Measurements from ENCODE around the gene SLC1A7.

The SLC1A7 gene

DNA sequence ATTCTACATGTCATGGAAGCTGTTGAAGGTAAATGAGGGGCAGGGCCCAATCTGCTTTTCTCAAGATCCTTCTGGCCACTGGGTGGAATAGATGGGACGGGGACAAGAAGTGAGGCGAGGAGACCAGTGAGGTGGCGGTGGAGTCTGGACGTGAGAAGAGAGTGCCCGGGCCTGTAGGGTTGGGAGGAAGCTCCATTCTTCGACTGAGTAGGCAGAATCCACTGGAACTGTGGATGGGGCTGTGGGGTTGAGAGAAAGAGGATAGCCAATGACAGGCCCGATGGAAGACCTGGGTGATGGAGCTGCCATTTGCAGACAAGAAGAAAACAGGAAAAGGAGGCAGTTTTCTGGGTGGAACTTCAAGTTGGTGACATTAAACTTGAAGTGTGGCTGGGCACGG lies 10.3 kb downstream of the SLC1A7 start:
- DNase-seq, result no peak

DNA sequence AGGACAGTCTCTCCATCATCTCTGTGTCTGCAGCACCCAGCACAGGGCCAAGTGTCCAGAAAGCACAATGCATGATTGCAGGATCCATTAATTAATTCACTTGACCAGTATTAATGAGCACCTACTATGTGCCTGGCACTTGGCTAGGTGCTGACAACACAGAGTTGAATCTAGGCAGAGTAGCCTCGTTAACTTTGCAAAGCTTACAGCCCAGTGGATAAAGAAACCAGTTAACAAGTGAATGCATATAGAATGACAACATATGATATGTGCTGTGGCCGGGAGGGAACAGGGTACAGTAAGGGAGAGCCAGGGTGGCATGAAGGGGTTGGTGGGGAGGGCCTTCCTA lies 10.9 kb downstream of the SLC1A7 start:
- DNase-seq, result peak; percentile 35

DNA sequence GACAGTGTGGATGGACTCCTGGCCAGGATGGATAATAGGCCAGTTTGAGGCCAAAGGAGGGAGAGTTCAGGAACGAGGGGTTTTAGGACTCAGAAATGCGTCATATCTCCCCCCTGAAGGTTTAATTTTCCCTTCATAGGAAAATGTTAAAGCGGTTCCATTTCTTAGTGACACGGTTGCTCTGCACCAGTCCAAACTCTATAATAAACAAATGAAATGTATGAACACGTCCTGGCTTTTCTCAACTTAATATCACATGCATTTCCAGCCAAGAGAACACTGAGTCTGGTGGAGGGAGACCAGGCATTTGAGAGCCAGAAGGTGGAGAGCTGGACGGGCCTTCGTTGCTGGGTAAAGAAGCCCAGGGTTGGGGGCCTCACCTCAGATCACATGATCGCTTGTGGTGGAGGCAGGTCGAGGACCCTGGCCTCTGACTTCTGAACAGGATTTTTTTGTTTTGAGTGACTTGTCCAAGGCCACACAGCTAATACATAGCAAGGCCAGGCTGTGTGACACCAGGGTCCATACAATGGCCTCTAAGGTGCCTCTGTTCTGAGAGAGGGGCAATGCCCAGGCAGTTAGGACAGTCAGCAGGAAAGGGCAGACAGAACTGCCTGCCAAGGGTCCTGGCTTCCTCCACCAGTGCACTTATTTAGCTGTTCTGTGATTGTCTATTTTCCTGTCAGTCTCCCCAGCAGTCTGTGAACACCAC lies 11.4 kb downstream of the SLC1A7 start:
- DNase-seq, result no peak

GRCh38 chr1:53130598-53130877 lies 11.9 kb downstream of the SLC1A7 start:
- peak; percentile 30 for DNase-seq

- peak; percentile 34 for DNase-seq
These were observed 12.4 kb downstream of the SLC1A7 start for GRCh38 chr1:53129891-53130597.

DNA sequence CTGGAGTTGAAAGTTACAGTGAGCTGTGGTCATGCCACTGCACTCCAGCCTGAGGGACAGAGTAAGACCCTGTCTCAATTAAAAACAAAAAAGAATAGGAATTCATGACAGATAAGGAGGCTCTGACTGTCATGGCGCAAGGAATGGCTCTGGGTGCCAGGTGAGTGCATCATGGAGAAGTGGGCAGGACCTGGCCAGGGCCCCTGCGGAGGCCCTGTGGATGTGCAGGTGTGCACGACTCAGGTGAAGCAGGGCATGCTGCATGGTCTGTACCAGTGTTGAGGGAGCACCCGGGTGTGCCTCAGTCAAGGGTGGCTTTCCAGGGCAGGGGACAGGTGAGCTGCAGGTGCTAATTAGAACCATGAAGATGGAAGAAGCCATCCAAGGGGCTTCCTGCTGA lies 14.0 kb downstream of the SLC1A7 start:
- no peak for DNase-seq

GRCh38 chr1:53127546-53127945 lies 14.9 kb downstream of the SLC1A7 start:
- peak; percentile 49 for DNase-seq

DNA sequence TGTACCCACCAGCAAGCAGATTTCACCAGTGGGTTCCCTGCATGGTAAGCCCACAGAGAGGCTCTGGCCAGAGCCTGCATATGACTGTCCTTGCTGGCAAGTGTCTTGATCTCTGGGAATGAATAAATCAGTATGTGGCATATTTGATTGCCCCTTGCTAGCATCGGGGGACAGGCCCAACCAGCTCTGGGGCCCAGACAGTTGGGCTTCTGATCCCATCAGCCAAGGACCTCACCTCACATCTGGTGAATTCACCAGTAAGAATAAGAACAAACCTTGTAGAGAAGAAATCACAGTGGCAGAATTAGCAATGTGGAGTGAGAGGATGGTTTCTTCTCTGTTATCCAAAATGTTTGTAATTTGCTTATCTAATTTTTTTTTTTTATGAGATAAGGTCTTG lies 15.9 kb downstream of the SLC1A7 start:
- peak; percentile 13 for DNase-seq

DNA sequence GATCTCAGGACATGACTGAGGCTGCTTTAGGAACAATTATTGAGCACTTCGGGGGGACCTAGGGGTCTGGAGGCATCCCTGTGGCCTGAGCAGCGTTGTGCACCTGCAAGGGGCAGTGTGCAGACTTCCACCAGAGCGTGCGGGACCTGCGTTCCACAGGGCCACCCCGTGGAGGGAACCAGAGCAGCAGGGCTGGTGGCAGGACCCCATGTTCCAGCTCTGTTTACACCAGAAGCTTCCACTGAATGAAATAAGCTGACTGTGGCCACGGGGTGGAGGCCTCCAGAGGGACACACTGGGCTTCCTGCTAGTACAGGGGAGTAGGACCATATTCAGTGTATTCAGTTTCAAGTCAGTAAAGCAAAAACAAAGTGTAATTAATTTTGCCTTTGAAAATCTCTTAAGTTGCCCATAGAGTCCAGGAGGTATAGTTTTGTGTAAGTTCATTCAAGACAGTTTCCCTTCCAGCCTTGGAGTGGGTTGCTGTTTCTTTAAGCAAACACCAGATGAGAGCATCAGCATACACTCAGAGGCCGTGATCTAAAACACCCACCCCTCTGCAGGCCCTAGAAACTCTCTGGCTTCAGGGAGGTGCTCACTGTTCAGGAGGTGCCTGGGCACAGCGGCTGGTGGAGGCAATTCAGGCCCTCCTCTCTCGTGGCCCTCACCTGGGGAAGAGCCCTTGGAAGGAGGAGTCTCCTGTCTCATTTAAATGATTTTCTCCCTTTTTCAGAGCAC lies 16.6 kb downstream of the SLC1A7 start:
- no peak for DNase-seq

DNA sequence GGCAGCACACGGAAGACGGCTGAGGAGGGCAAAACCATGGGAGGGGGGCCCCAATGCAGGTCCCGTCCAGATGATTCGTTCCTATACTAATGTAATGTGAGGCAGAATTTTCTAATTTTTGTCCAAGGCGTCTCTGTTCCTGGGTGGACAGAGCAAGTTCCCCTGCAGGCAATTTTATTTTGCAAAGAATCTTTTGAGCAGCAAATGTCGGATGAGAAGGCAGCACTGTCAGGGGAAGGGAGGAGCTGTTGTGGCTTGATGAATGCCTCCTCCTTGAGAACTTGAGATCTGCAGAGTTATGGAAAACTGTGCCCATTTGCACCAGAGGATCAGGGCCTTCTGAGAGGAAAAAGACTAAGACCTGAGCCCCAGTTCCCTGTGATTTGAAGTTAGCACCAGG lies 17.3 kb downstream of the SLC1A7 start:
- no peak for DNase-seq

DNA sequence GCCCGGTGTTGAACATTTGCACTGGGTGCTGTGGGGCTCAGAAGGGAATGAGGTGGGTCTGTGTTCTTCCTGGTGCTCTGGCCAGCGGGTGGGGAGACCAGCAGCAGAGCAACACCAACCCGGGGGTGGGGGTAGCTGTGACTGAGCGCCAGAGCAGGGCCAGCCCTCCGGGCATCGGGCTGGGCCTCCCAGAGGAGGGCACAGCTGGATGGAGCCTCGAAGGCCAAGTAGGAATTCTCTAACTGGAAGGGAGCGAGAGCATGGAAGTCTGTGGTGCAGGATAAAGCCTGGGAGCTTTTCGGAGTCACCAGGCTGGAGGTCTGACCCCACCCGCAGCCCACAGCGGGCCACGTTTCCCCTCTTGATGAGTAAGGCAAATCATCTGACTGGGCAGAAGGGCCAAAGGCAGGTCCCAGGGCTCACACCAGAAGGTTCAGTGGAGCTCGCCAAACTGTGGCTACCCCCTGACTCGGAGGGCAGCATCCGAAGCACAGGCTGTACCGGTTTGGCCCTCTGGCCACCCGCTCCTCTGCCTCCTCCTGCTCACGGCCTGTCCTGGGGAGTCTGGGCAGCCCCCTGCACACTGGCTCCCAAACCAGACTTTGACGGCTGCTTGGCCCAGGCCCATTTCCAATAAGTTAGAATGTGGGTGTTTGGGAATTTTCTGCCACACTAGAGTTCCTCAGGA lies 18.8 kb downstream of the SLC1A7 start:
- DNase-seq, result no peak

- no peak for DNase-seq
These were observed 19.5 kb downstream of the SLC1A7 start for GRCh38 chr1:53122961-53123413.

DNA sequence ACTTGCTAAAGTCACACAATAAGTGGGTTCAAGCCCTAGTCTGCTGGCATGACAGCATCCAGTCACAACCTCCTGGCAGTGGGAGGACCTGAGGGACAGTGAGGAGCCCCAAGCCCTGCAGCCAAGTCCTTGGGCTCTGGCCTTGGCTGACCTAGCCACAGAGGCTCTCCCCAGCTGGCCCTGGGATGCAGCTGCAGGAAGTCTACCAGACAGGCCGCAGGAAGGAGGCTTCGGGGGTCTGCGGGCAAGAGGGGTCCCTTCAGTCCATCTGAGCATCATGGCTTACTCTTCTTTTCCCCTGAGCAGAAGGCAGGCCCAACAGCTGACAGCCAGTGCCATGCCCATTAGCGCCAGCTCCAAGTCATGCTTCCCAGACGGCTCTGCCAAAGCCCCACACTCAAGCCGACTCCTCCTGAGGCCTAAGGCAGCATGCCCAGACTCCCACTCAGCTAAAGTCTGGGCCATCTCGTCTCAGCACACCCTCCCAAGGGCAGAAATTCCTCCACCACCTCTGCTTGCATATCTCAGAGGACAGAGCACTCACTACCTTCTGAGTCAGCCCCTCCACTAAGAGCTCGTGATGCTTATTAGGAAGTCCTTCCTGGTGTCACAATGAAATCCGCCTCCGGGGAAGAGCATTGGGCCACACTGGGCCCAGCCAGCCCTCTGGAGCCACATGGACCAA lies 20.1 kb downstream of the SLC1A7 start:
- peak; percentile 74 for DNase-seq

DNA sequence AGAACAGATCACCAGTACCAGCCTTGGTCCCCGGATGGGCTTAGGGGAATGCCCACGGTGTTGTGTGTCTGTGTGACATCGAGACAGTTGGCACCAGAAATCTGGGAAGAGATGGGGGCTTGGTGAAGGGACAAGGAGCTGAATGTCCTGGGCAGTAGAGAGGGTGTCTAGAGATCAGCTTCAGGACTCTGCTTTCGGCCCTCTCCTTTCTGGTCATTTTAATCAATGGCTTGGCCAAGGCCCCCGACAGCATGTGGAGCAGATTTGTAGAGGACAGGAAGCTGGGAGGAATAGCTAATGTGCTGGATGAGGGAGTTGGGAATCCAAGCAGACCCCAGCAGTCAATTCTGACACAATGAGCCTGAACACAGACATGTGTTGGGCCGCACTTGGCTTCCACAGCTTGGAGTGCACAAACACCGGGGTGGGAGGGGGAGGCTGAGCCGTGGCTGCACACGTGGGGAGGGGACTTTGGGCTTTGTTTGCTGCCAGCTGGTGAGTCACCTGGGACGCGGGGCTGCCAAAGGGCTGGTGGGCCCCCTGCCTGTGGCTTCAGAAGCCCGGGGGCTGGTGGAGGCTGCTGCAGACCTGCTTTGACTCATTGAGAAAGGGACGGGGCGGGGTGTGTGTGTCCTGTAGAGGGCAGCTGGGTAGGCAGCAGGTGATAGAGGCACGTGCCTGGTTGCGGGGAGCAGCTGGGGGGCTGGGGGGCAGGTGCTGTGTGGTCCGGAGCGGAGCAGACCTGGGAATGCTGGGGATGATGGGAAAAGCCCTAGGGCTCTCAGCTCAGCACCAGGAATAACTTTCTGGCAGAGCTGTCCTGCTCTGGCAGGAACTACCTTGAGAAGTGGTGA lies 20.9 kb downstream of the SLC1A7 start:
- DNase-seq, result peak; percentile 86

DNA sequence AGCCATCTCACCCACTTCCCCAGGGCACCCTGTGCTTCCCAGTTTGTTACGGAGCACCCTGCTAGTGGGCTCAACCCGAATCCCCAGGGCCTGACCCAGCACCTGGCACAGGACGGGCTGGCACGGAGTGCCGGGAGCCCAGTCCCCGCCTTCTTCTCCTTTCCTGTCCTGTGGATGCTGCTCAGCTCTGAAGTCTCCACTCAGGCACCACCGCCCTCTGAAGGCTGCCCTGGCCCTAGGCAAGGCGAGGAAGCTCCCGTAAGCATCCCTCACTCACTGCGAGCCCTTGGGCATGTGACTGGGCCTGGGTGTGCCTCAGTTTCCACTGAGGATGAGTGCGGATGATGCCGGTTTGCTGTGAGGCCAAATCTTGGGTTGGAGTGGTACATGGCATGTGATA lies 21.8 kb downstream of the SLC1A7 start:
- no peak for DNase-seq

DNA sequence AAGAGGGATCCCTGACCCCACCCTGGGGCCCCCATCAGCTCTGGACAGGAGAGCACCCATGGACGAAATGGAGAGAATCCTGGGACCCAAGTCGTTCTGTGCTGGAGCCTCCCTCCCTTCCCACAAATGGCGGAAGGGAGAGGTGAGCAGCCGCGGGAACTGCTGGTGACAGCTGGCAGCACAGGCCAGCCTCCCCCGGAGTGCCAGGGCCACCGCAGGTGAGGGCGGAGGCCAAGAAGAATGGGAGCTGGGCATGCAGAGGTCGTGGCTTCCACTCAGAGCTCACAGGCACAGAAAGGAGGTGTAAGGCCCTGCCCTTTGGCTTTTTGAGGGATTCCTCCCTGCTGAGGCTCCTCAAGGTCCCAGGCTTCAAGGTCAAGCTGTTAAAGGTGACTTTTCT lies 24.6 kb downstream of the SLC1A7 start:
- DNase-seq, result no peak

- no peak for DNase-seq
These were observed 25.4 kb downstream of the SLC1A7 start for GRCh38 chr1:53116933-53117600.

GRCh38 chr1:53116307-53116810 lies 26.1 kb downstream of the SLC1A7 start:
- DNase-seq, result no peak

GRCh38 chr1:53115403-53116306 lies 26.8 kb downstream of the SLC1A7 start:
- DNase-seq, result peak; percentile 91

Measured in islet precursor cell (in vitro differentiated cells).